ENCODE data around the gene UPF3A.

DNA sequence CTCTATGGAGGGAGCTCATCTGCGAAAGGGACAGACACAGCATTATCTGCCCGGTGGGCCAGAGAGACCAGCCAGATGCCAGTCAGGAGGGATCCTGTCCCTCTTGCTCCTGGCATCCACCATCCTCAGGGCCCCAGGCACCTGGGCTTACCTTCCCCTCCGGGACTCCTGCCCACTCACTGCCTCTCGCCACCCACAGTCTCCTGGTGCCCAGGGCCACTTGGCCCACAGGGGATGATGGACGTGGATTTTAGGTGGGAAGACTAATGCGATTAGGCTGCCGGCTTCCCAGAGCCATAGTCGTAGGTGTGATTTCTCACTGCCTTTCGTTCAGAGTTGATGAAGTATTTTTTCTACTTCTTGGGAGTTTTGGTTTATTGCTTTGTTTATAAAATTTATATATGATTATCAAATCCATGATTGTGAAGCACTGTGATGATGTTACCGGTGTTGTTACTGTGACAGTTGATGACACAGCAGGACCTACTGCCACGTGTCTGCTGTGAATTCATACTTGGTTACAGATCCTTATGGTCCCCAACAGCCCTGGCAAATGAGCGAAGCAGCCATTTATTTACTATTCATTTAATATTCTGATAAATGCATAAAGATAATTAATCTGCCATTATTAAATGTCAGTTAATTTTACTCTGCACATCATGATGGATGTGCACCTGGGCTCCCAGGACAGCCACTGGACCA, 18.4 kb downstream of the UPF3A start:
- no peak for TF ChIP-seq YY1 (IDR thresholded peaks at IDR 0.05; ENCODE audit: insufficient read depth, insufficient read length)
- no peak for TF ChIP-seq SUZ12 (IDR thresholded peaks at IDR 0.05; ENCODE audit: extremely low read depth, insufficient read depth, insufficient read length)
- TF ChIP-seq ZNF274 (IDR thresholded peaks at IDR 0.05; ENCODE audit: low read depth, low read length), result no peak

Measured in NT2/D1 (cell line).